Measurements from ENCODE around the gene OIP5. TPM values are rescaled to one million over a fixed set of nuclear protein-coding genes. Genes with fewer than 3 reads are reported as not detected.

Gene OIP5
- total and polyA plus RNA-seq, 4 donors = 0.47 to 1.5 (median 0.94) TPM

DNA sequence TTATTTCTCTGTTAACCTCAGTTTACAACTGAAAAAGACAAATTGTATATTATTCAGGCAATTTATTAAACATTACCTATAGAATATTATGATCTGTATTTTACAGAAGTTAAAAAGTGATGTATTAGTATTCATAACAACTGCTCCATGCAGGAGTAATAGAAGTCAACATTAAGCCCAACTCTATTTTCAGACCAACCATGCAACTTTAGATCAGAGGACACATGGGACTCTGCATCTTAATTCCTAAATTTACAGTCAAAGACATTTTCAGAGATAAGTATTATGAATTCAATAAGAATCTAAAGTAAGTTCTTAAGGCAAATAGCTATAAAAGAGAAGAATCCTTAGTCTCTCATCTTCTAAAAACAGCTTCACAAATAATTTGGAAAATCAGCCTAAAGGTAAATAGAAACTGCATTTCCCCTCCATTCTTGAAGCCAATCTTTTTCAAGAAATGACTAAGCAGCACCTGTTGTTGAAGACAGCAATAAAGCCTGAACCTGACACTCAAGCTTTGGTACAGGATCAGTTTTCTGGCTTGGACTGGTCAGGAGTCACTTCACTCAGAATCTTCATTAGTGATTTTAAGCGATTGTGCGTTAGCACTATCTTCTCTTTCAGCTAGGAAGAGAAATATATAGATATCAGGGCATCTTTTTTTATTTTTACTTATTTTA lies 23.0 kb downstream of the OIP5 start:
- Histone ChIP-seq H3K27ac (ENCODE audit: low read depth in 1 of 2, low read length in 1 of 2) (no peak overlapping the region), H3K36me3 (ENCODE audit: control insufficient read depth in 4 of 4, insufficient read depth in 4 of 4, low read length in 4 of 4) (peaks cover 0 to 2% (median 0%) of the 10 kb centered on the region in 4 donors), H3K27me3 (ENCODE audit: control insufficient read depth in 3 of 3, insufficient read depth in 3 of 3, low read length in 2 of 3) (no peaks in the 10 kb centered on the region), H3K4me1 (ENCODE audit: control insufficient read depth in 5 of 5, insufficient read depth in 5 of 5, low read length in 5 of 5) (peaks cover 0 to 2% (median 0%) of the 10 kb centered on the region in 5 donors), H3K9me3 (ENCODE audit: control insufficient read depth in 4 of 4, insufficient read depth in 3 of 4, low read length in 3 of 4) (no peaks in the 10 kb centered on the region), H3K4me3 (no peak overlapping the region), H3K9ac (ENCODE audit: insufficient read depth in 1 of 2, low read length in 2 of 2) (no peak overlapping the region)
- TF ChIP-seq, protein P1, sequence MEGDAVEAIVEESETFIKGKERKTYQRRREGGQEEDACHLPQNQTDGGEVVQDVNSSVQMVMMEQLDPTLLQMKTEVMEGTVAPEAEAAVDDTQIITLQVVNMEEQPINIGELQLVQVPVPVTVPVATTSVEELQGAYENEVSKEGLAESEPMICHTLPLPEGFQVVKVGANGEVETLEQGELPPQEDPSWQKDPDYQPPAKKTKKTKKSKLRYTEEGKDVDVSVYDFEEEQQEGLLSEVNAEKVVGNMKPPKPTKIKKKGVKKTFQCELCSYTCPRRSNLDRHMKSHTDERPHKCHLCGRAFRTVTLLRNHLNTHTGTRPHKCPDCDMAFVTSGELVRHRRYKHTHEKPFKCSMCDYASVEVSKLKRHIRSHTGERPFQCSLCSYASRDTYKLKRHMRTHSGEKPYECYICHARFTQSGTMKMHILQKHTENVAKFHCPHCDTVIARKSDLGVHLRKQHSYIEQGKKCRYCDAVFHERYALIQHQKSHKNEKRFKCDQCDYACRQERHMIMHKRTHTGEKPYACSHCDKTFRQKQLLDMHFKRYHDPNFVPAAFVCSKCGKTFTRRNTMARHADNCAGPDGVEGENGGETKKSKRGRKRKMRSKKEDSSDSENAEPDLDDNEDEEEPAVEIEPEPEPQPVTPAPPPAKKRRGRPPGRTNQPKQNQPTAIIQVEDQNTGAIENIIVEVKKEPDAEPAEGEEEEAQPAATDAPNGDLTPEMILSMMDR (IDR thresholded peaks at IDR 0.05; ENCODE audit: control extremely low read depth, extremely low read depth) = no peak
- DNase-seq (no peak), ATAC-seq (ENCODE audit: insufficient read depth, low FRiP score) (no peak)
- WGBS, 2 donors = 98 to 100% methylated on average over 2 of the region's 2 CpGs

DNA sequence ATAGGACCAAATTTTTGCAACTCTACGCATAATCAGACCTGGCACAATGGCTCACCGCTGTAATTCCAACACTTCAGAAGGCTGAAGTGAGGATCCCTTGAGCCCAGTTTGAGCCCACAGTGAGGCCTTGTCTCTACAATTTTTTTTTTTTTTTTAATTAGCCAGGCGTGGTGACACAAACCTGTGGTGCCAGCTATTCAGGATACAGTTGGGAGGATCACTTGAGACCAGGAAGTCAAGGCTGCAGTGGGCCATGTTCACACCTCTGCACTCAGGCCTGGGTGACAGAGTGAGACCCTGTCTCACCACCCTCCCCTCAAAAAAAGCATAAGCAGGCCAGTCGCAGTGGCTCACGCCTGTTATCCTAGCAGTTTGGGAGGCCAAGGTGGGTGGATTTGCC lies 24.7 kb downstream of the OIP5 start:
- DNase-seq = no peak
- Histone ChIP-seq H3K4me3 (no peak overlapping the region), H3K36me3 (ENCODE audit: control insufficient read depth in 4 of 4, insufficient read depth in 4 of 4, low read length in 4 of 4) (peaks cover 0 to 2% (median 0%) of the 10 kb centered on the region in 4 donors), H3K9ac (ENCODE audit: insufficient read depth in 1 of 2, low read length in 2 of 2) (no peak overlapping the region), H3K27ac (ENCODE audit: low read depth in 1 of 2, low read length in 1 of 2) (no peak overlapping the region), H3K27me3 (ENCODE audit: control insufficient read depth in 3 of 3, insufficient read depth in 3 of 3, low read length in 2 of 3) (no peaks in the 10 kb centered on the region), H3K9me3 (ENCODE audit: control insufficient read depth in 4 of 4, insufficient read depth in 3 of 4, low read length in 3 of 4) (no peaks in the 10 kb centered on the region), H3K4me1 (ENCODE audit: control insufficient read depth in 5 of 5, insufficient read depth in 5 of 5, low read length in 5 of 5) (peaks cover 0 to 2% (median 0%) of the 10 kb centered on the region in 5 donors)
- 94 to 96% methylated on average over 5 of the region's 5 CpGs for WGBS, 2 donors
- TF ChIP-seq, protein P1 (IDR thresholded peaks at IDR 0.05; ENCODE audit: control extremely low read depth, extremely low read depth) = no peak
- no peak for ATAC-seq (ENCODE audit: insufficient read depth, low FRiP score)

DNA sequence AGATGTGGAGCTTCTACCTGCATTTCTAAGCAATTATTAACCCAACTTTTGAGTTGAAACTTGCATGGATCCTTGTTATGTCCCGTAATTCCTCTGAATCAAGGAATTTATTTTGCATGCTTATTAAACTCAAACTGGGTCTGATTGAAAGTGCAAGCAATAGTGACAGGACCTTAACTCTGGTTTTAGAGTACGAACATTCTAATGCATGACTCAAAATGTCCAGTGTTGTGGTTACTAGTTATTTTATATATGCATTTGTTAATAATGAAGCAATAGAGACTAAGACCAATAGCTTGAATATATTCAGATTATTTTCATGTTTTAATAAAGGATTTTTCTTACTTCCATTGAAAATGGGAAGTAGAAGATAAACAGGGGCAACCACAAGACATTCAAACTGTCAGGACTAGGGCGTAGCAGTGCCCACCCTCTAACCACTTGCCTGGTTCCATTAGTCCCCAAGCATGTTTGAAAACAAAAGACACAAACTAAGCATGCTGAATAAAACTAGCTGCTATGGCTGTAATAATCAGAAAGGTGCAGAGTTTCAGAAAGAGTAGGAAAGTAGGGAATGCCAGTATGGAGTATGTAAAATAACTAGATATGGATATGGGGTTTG lies 28.1 kb downstream of the OIP5 start:
- DNase-seq (no peak), ATAC-seq (ENCODE audit: insufficient read depth, low FRiP score) (no peak)
- TF ChIP-seq, protein P1 (IDR thresholded peaks at IDR 0.05; ENCODE audit: control extremely low read depth, extremely low read depth) = no peak
- Histone ChIP-seq H3K4me1 (ENCODE audit: control insufficient read depth in 5 of 5, insufficient read depth in 5 of 5, low read length in 5 of 5) (peaks cover 0 to 2% (median 0%) of the 10 kb centered on the region in 5 donors), H3K4me3 (no peak overlapping the region), H3K9ac (ENCODE audit: insufficient read depth in 1 of 2, low read length in 2 of 2) (no peak overlapping the region), H3K27me3 (ENCODE audit: control insufficient read depth in 3 of 3, insufficient read depth in 3 of 3, low read length in 2 of 3) (no peaks in the 10 kb centered on the region), H3K36me3 (ENCODE audit: control insufficient read depth in 4 of 4, insufficient read depth in 4 of 4, low read length in 4 of 4) (peaks cover 0 to 3% (median 1%) of the 10 kb centered on the region in 4 donors), H3K9me3 (ENCODE audit: control insufficient read depth in 4 of 4, insufficient read depth in 3 of 4, low read length in 3 of 4) (no peaks in the 10 kb centered on the region), H3K27ac (ENCODE audit: low read depth in 1 of 2, low read length in 1 of 2) (no peak overlapping the region)
- WGBS, 2 donors = 58 to 83% methylated on average over 3 of the region's 3 CpGs
